ENCODE data around the gene FAM20C. TPM values are rescaled to one million over a fixed set of nuclear protein-coding genes. Genes with fewer than 3 reads are reported as not detected.
A peak's percentile ranks its signal among the peaks of the same experiment; 100 is the strongest.

Gene FAM20C
- total RNA-seq, 6 donors from 2014 or later = 17.7 to 53.7 (median 46.8) TPM

DNA sequence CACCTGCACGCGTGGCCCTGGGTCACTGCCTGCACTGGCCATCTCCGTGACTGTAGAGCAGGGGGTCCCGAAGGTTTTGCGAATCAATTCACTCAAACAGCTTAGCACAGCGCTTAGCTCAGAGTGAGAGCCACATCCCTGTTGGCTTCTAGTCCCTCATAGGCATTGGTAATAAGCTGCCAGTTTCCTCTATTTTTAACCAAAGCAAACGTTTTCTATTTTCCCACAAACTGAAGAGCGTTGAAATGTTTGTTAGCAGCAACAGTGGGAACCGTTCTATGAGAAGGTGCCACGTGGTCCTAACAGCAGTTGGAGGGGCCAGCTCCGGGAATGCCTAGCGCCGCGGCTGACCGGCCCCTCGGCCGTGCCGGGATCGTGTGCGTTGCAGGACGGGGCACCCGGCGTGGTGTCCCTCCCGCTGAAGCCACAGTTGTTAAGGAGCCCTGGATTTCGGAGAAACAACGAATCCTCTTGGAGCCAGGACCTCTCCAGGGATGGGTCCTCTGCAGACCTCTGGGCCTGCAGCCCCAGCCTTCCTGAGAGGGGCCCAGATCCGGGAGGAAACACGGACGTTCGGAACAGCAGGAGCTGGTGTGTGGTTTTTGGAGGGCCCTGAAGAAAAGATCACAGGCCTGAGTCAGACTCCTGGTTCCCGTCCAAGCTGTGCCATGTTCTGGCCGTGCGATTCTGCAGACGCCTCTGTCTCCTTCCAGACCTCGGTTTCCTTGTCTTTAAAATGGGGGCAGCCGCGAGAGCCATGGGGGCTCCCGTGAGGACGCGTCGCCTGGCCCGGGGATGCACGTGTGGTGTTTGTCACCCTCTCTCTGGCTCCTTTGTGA, 40.3 kb downstream of the FAM20C start:
- Histone ChIP-seq H3K9me3 (no peaks in the 10 kb centered on the region), H3K27me3 (no peaks in the 10 kb centered on the region), H3K4me1 (peaks cover 33 to 37% (median 34%) of the 10 kb centered on the region in 4 donors), H3K4me3 (no peak overlapping the region), H3K27ac (peak overlapping the region in 2 of 4 donors; percentile 78 to 93), H3K36me3 (peaks cover 0 to 8% (median 0%) of the 10 kb centered on the region in 4 donors)
- WGBS, 2 donors = 80 to 89% methylated on average over 40 to 43 of the region's 43 CpGs
- ATAC-seq (ENCODE audit: low FRiP score in 2 of 2) = no peak
- DNase-seq = peak in 1 of 2 donors; percentile 75
- TF ChIP-seq EP300 (IDR thresholded peaks at IDR 0.05) (no peak), CTCF (IDR thresholded peaks at IDR 0.05) (no peak), POLR2A (IDR thresholded peaks at IDR 0.05) (no peak), POLR2AphosphoS5 (IDR thresholded peaks at IDR 0.05) (no peak)

DNA sequence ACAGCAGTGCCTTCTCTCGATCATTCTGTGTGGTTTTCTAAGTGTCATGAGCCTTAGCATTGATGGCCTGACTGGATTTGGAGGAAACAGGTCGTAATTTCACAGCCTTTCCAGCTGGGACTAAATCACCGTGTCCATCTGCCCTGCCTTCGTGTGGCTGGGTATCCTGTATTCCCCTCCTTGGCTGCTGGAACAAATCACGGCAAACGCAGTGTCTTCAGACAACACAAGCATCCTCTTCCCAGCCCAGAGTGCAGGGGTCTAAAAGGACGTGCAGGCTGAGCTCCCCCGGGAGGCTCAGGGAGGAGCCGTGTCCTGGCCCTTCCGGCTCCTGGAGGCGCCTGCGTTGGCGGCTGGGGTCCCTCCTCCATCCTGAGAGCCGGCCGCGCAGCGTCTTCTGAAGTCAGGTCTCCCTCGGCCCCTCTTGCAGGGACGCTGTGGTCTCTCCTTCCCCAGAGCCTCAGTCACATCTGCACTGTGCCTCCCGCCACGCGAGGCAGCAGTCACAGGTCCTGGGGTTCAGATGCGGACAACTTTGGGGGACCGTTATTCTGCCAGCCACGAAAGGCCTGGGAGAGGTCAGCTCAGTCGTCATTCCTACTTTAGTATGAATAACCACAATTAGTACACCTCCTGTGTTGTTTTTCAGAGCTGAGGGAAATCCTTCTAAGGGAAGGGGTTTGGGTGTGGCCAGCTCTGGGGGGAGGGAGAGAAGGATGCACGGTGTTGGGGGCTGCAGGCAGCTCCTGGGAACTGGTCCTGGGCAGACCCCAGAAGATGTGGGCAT, 41.1 kb downstream of the FAM20C start:
- H3K4me3 ChIP-seq = no peak overlapping the region
- no peak for ATAC-seq (ENCODE audit: low FRiP score in 2 of 2)
- H3K27me3 ChIP-seq = no peaks in the 10 kb centered on the region
- H3K36me3 ChIP-seq = peaks cover 0 to 8% (median 0%) of the 10 kb centered on the region in 4 donors
- peak in 1 of 2 donors; percentile 76 for DNase-seq
- WGBS, 2 donors = 75% methylated on average over 21 to 27 of the region's 27 CpGs
- TF ChIP-seq POLR2AphosphoS5 (IDR thresholded peaks at IDR 0.05) (no peak), EP300 (IDR thresholded peaks at IDR 0.05) (no peak), POLR2A (IDR thresholded peaks at IDR 0.05) (no peak), CTCF (IDR thresholded peaks at IDR 0.05) (no peak)
- H3K27ac ChIP-seq = peak overlapping the region; percentile 78 to 93 (median 81)
- H3K4me1 ChIP-seq = peaks cover 32 to 37% (median 34%) of the 10 kb centered on the region in 4 donors
- H3K9me3 ChIP-seq = no peaks in the 10 kb centered on the region

- ATAC-seq (ENCODE audit: low FRiP score in 2 of 2) (peak; percentile 23 to 33), DNase-seq (peak in 1 of 2 donors; percentile 86)
- no peaks in the 10 kb centered on the region for H3K9me3 ChIP-seq
- H3K4me1 ChIP-seq = peaks cover 30 to 37% (median 34%) of the 10 kb centered on the region in 4 donors
- H3K27me3 ChIP-seq = no peaks in the 10 kb centered on the region
- no peak for TF ChIP-seq EP300 (IDR thresholded peaks at IDR 0.05)
- TF ChIP-seq POLR2AphosphoS5 (IDR thresholded peaks at IDR 0.05) = no peak
- no peak for TF ChIP-seq POLR2A (IDR thresholded peaks at IDR 0.05)
- peak in 1 of 6 experiments; percentile 25 for TF ChIP-seq CTCF (IDR thresholded peaks at IDR 0.05)
- peak overlapping the region in 3 of 4 donors; percentile 7 to 34 (median 29) for H3K4me3 ChIP-seq
- H3K36me3 ChIP-seq = peaks cover 0 to under 1% (median 0%) of the 10 kb centered on the region in 4 donors
- H3K27ac ChIP-seq = peak overlapping the region; percentile 78 to 93 (median 81)
- 27 to 66% methylated on average over 5 to 32 of the region's 33 CpGs for WGBS, 2 donors
Observed at GRCh38 chr7:234051-234707, 41.8 kb downstream of the FAM20C start.

DNA sequence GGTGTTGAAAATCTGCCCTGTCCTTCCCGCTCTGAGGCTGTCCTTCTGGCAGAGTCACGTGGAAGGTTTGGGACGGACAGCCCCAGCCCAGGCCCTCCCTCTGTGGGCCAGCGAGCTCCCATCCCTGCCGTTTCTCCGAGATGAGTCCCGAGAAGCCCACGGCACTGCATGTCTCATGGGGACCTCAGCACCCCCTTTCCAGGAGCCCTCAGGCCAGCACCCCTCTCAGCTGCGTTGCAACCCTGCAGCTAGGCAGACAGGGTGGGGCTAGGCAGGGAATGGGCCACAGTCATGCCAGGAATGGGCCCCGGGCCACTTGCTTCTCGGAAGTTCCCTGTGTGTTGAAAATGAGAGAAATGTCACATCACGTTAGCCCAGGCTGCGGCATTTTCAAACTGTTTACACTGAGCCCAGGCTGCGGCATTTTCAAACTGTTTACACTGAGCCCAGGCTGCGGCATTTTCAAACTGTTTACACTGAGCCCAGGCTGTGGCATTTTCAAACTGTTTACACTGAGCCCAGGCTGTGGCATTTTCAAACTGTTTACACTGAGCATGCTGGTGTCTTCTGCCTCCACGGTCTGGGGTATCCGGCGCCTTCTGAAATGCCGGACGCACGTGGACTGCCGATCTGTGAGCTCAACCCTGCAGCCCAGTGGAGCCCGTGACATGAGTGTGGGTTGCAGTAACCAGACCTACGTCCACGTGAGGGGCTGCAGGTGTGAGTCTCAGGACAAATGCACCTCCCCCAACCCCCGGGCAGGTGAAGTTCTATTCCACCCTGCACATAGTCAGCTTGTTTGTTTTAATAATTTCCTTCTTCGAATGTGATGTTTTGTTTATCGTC, 42.6 kb downstream of the FAM20C start:
- 31 to 41% methylated on average over 12 to 21 of the region's 28 CpGs for WGBS, 2 donors
- H3K36me3 ChIP-seq = no peaks in the 10 kb centered on the region
- H3K4me1 ChIP-seq = peaks cover 30 to 37% (median 34%) of the 10 kb centered on the region in 4 donors
- no peaks in the 10 kb centered on the region for H3K9me3 ChIP-seq
- H3K27ac ChIP-seq = peak overlapping the region; percentile 78 to 93 (median 81)
- H3K27me3 ChIP-seq = no peaks in the 10 kb centered on the region
- DNase-seq (peak; percentile 73 to 83), ATAC-seq (ENCODE audit: low FRiP score in 2 of 2) (peak; percentile 76 to 87)
- peak overlapping the region in 3 of 4 donors; percentile 7 to 34 (median 29) for H3K4me3 ChIP-seq
- peak; percentile 49 to 67 for TF ChIP-seq POLR2AphosphoS5 (IDR thresholded peaks at IDR 0.05)
- TF ChIP-seq CTCF (IDR thresholded peaks at IDR 0.05) = no peak
- TF ChIP-seq EP300 (IDR thresholded peaks at IDR 0.05) = peak in 3 of 4 donors; percentile 43 to 73 (median 63)
- no peak for TF ChIP-seq POLR2A (IDR thresholded peaks at IDR 0.05)

Data from upper lobe of left lung (tissue), 6 donors.